ENCODE measurements around the gene MAGI2.
"Not testable (repeated sequence)": the region's sequence is repeated elsewhere in the genome, so short reads cannot be mapped to it uniquely, and the experiment has no call there.

Gene MAGI2

GRCh38 chr7:79035858-79036257 is 417.6 kb downstream of the MAGI2 start:
- no peak for DNase-seq

DNA sequence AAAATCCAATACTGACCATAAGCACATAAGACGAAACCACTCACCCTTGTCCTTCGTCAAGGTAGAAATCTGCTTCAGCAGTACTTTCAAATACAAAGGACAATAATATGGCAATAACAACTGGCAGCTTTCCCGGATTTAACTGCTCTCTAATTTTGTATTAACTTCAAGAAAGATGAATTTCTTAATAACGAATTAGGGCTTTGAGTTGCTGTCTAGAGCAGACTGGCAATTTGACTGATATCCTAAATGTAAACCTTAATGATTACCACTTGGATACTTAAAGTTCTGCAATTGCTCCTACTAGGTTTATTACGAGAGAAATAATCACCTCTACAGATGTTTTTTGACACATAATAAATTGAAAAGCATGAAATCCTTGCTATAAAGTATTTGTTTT is 418.7 kb downstream of the MAGI2 start:
- no peak for DNase-seq

GRCh38 chr7:79019711-79020110 is 433.8 kb downstream of the MAGI2 start:
- not testable (repeated sequence) for DNase-seq

DNA sequence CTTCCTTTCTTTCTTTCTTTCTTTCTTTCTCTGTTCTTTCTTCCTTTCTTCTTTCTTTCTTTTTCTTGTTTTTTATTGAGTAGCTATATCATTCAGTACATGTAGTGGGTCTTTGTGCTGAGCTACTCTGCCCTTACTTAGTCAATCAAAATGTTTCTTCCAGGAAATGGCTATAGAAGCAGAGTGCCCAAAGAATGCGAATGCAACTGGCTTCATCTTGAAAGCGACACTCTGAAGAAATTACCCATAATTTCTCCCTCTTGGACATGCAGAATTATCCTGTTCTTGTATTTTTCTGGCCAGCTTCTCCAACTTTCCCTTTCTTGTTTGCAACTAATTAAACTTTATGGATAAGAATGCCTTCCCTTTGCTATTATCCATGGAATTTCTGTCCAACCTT is 441.5 kb downstream of the MAGI2 start:
- no peak for DNase-seq

DNA sequence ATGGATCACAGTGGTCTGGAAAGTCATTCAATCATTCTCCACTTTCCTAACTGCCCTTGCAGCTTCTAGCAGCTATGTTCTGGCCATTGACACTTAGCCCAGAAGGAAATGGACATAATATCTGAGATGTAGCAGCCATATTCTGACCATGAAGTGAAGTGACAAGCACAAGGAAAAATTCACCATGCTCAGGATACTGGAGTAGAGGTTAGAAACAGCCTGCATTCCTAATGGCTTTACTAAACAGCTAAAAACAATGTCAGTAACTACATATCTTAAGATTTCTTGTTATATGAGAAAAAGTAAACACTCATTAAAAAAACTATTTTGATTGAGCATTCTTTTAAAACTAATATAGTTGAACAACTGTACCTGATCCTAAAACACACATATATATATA is 443.8 kb downstream of the MAGI2 start:
- no peak for DNase-seq

DNA sequence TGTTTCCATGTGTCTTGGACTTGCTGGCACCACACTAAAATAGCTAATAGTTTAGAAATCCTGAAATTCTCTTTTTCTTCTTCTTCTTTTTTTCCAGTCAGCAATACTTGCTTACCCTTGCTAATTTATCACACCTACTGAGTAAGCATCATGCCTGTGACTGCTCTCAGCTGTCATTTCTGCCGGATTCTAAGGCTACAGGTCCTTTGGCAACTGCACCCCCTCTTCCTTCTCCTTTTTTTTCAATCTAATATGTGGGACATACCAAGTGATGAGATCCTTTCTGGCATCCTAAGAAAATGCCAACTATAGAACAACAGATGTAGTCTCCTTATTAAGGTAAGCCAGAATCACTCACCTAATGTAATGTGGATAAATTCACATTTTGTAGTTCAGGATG is 444.7 kb downstream of the MAGI2 start:
- DNase-seq: no peak

DNA sequence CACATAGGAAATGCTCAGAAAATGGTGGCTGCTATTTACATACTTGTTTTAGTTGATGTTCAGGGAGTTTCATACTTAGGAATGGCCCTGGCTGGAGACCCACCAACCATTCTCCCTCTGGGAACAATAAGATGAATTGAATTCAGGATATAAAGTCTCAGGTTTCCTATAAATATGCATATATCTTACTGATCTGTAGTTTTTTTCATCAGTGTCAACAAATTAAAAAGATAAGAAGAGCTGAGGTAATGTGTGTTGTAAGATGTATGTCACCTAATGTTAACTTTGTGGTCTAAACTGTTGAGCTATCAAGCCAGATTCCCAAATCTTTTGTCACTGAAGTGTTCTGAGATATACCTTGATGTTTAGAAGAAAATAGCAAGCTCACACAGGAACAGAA is 457.5 kb downstream of the MAGI2 start:
- no peak for DNase-seq

- DNase-seq: no peak
These were observed 460.1 kb downstream of the MAGI2 start for GRCh38 chr7:78993341-78993740.

DNA sequence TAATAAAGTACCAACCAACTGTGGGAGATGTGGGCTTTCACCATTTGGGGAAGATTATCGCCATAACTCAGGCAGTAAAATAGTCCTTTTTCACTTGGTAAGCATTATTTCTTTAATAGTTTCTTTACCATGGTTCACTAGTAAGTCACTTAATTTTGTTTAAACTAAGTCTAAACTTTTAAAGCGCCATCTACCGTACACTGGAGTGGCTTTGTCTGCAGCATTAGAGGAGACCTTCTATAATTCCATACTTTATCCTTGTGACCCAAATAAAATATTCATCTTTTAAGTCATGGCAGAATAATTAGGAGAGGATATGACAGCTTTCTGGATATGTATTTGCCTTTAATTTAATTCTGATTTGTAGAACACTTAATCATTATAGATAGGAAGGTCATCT is 468.0 kb downstream of the MAGI2 start:
- no peak for DNase-seq

- DNase-seq: no peak
These were observed 470.0 kb downstream of the MAGI2 start for GRCh38 chr7:78983483-78983882.

DNA sequence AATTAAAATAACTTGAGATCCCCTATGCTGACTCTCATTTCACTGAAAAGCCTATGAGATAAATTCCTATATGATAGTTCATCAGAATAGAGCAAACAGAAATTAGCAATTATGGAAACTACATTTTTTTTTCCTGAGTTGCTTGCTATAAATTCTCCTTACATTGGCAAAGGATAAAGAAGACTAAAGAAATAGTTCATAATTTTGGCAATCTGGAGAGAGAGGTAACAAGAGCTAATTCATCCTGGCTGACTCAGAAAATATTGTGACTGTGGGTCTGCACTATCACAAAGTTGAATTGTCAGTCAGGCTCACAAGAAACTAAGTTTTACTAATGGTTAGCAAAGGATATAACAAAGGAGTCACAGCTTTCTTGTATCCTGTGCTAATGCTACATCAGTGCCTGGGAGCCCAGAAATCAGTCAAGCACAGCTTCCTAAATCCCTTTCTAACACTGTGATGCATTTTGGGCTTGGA is 483.0 kb downstream of the MAGI2 start:
- no peak for DNase-seq

DNA sequence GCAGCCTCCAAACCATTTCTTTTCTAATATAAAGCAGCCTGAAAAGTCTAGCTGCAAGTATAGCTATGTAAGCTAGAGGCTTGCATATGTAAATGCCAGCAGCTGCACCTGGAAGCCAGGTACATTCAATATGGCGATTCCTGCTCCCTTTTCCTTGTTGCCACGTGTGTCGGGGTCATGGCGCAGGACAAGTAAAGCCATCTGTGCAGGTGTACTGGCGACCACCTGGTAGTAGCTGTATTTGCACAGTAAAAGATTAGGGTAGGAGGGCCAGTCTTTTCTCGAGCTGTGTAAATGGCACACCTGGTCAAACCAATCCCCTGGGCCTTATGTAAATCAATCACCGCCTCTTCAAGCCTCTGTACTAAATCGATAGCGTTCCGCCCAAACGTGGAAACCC is 484.5 kb downstream of the MAGI2 start:
- DNase-seq: no peak

DNA sequence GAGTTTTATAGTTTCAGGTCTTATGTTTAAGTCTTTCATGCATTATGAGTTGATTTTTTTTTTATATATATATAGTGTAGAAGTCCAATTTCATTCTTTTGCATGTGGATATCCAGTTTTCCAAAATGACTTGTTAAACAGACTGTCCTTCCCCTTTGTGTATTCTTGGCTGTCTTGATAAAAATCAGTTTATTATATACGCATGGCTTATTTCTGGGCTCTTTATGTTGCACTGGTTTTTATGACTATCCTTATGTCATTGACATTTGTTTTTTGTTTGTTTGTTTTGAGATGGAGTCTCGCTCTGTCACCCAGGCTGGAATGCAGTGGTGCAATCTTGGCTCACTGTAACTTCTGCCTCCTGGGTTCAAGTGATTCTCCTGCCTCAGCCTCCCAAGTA is 485.9 kb downstream of the MAGI2 start:
- not testable (repeated sequence) for DNase-seq

DNA sequence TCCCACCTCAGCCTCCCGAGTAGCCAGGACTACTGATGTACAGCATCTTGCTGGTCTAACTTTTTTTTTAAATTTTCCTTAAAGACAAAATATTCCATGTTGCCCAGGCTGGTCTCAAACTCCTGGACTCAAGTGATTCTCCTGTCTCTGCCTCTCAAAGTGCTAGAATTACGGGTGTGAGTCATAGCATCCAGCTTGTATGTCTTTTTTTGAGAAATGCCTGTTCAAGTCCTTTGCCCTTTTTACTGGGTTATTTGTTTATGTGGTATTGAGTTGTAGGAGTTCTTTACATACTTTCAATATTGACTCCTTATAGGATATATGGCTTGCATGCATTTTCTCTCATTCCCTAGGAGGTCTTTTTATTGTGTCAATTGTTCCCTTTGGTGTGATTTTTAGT is 486.4 kb downstream of the MAGI2 start:
- no peak for DNase-seq

GRCh38 chr7:78959477-78959876 is 494.0 kb downstream of the MAGI2 start:
- DNase-seq: no peak

GRCh38 chr7:78955329-78955728 is 498.1 kb downstream of the MAGI2 start:
- DNase-seq: no peak

DNA sequence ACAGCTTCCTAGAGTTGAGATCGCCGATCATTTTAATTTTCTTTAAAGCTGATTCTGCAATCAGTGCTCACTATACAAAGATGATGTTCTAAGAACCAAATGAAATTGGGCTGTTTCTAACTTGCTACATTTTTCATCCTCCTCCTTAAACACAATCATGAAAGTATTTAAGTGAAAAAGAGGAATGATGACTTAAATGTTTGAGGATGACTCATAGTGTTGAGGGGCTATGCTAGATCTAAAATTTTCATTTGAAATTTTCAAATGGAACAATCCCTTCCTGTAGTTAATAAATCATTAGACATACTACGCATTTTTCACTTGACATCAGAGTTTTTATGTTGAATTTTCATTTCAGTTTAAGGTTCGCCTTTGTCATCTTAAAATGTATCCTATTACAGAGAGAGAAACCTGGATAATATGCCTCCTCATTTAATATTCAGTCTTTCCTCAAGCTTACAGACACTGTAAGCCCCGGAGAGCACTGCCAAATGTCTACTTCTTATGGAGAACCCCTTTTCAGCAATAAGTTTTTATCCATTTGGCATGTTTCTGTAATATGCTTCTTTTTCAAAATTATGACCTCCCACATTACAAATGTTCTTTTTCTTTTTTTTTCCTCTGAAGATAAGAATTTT is 499.6 kb downstream of the MAGI2 start:
- no peak for DNase-seq

DNA sequence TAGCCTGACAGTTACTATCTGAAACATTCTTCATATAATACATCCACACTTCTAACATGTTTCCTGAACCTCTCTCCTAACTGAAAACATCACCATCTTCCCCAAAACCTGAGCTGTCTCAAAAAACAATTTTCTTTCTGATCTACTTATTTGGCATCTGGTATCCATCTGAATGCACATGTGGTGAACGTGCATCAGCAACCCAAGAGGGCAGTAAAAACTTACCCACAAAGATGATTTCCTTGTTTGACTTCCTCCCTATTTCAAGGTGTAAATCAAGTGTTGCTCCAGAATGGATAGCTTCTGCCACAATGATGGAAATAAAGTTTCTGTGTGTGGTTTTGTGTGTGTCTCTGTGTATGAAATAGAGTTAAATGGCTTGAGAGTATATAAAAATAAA is 500.4 kb downstream of the MAGI2 start:
- DNase-seq: no peak

DNA sequence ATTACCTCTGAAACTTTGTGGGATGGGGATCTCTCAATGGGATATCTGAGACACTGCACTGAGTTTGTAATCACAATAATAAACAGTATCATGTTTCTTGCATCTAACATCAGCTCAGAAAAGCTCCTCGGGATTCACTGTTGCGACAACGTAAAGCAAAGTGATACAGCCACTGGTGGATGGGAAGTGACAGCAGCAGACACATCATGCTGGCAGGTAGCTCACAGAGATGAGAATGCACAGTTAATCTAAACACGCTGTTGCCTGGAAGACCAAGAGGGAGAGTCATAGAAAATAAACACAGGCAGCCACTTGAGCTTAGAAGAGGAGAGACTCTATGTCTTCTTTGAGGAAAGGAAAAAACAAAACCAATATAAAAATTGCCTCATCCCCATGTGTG is 513.8 kb downstream of the MAGI2 start:
- DNase-seq: no peak

DNA sequence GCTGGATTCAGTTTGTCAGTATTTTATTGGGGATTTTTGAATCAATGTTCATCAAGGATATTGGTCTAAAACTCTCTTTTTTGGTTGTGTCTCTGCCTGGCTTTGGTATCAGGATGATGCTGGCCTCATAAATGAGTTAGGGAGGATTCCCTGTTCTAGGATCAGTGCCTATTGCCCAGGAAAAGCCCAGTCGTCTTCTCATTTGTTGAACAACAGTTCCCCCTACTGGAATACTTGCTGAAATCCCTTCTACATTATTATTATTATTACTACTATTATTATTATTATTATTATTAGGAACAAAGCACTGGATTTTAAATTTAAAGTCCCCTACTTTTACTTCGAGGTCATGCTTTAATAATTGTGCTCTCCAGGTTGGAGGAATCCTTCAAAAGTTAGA is 528.9 kb downstream of the MAGI2 start:
- DNase-seq: no peak

- DNase-seq: no peak
These were observed 540.7 kb downstream of the MAGI2 start for GRCh38 chr7:78912781-78913180.

DNA sequence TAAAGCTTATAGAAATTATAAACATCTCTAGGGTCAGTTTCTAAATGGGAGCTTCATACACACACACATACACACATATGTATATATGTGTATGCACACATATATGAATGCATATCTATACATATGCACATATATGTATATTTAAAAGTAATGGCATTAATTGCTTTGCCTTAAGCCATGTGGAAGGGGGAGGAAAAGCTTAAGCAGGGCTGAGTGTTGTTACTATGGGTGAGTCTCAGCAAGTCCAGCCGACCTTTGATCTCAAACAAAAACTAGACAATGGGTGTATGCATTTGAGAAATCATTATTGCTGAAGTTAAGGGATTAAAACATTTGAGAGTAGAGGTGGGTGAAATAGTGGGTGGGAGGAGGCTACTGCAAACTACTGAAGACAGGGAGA is 546.7 kb downstream of the MAGI2 start:
- DNase-seq: no peak

DNA sequence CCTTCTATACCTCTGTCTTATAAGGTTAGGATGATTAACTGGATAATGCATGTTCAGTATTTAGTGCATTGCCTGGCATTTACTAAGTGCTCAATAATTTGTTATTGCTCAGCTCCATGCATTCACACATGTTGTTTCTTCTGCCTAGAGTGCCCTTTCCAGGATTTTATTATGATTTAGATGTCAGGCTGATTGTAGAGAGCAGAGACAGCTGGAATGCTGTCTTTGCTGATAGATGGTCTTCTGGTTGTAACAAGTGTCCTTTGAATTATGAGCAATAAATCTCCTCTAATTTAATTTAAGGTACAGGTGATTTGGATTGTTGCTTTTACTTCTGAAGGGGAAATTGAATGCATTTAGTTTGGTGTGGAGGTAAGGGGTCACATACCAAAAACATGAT is 548.0 kb downstream of the MAGI2 start:
- no peak for DNase-seq

DNA sequence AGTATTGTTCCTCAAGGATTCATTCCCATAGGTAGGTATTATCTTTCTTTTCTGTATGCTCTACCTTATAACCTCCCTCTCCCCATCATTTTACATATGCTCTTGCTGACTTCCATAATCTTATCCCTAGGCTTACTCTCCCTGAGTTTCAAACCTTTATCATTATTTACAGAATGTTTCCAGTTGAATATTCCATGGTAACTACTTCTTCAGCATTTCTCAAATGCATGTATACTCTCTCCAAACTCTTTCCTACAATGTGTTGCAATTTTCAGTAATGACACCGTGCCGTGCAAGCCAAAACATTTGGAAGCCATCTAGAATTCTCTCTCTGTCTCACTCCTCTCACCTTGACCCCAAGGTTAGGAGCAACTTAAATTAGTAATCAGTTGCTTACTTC is 548.5 kb downstream of the MAGI2 start:
- no peak for DNase-seq

DNA sequence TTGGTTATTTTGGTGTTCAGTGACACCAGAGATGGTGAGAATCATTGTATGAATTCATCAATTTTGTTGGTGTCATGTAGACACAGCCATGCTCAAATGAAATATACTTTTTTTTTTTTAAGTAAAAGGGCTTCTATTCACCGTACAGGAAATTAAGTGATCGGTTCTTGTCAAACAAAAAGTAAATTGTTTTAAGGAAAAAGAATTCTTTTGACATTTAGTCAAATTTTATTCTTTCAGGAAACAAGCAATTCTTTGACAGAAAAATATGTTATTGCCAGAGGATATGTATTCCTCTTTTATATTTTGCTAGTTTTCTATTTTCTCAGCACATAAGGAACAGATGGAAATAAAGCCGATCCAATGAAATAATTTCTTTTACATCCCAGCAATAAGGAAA is 551.9 kb downstream of the MAGI2 start:
- no peak for DNase-seq

DNA sequence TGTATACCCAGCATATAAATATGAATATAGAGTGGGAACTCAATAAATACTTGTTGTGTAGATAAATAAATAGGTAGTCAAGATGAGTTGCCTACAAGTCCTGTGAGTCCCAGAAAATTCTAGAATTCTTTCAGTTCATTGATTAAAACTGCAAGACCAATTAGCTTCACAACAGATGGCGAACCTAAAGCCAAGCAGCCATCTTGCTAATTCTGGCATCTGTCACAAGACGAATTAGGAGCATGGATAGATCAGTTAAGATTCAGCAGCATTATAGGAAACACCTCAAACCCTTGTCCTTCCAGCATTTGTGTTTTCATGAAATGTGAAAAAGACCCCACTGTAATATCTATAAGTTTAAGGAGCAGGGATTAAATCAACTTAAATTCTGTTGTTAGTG is 552.7 kb downstream of the MAGI2 start:
- DNase-seq: no peak
